GF-D8 (cell line): Measurements from ENCODE around the gene CDHR1.

Experiments
- DNase-seq: peaks from one replicate; lab custom pipeline; 2025; lab: John Stamatoyannopoulos, UW

The CDHR1 gene

GRCh38 chr10:84230359-84230758, 36.0 kb downstream of the CDHR1 start:
- DNase-seq, result no peak

GRCh38 chr10:84232376-84232775, 38.0 kb downstream of the CDHR1 start:
- DNase-seq, result no peak

GRCh38 chr10:84233940-84234339, 39.6 kb downstream of the CDHR1 start:
- DNase-seq, result no peak

DNA sequence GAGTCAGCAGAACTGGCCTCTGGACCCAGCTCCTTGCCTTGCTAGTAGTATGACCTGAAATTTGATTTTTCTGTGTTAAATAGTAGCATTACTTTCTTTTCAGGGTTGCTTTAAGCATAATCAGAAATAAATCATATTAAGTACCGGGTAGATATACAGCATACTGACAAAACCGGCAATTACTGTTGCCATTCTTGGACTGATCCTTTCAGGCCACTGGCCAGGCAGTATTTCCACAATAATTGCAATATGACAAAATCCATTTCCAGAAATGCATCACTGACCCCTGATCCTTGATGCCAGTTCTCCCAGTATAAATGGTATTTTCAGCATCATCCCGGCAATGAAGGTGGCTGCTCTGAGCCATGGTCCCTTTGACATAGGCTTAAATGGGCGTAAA, 40.1 kb downstream of the CDHR1 start:
- DNase-seq, result no peak

DNA sequence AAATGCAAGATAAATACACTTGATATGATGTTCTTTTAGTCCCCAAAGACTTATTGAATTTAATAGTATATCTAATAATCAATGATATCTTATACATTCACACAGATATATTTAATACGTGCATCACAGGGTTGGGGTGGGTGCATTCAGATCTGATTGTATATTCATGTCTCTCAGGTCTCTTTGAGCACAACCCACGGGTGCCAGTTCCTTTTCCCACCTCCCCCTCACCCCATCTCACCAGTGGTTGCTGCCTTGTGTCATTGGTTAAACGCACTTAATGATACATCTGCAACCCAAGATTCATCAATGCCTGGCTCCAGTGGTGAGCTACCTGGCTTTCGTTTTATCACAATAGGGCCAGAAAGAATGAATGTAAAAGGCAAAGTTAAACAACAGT, 40.8 kb downstream of the CDHR1 start:
- no peak for DNase-seq

DNA sequence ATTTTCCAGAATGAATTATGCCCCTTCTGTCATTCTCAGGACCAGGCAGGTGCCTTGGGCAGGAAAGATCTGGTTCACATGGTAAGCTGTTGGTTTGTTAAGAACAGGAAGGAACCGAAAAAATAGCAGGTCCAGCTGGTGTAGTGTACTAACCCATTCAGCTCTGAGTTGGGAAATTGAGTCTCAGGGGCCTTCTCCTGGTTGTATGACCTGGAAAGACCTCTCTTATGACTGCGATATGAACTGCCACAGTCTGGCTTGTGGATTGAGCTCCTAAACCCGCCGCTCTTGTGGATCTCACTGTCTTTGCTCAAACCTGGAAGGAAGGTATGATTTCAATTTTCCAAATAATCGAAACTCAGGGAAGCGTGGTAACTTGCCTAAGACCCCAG, 42.5 kb downstream of the CDHR1 start:
- no peak for DNase-seq

DNA sequence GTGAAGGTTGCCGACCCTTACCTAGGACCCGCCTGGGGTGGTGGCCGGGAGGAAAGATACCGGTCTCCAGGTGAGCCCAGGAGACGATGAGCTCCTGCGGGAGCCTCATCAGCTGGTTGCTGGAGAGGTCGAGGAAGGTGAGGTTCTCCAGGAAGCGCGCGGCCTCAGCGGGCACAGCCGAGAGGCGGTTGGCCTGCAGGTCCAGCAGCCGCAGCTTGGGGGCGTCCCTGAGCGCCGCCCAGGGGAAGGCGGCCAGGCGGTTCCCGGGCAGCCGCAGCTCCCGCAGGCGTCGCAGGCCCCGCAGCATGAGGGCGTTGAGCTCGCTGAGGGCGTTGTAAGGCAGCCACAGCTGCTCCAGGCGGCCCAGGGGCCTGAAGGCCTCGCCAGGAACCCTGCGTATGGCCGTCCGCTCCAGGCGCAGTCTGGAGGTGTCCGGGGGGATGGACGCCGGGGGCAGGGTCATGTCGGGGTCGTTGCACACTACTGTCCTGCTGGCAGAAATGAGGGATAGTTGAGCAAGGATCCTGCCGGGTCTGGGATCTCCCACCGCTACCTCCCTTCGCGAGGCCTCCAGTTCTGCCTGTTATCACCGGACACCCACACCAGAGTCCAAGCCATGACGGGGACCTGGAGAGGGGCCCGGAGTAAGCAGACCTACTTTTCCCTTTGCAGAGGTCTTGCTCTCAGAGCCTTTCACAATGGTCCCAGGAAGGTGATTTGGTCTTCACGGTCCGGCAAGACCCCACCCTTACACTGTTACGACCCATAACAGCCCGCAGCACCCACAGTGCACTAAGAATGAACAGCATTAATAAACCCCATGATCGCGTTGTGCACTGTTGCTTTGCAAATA, 43.1 kb downstream of the CDHR1 start:
- no peak for DNase-seq

GRCh38 chr10:84238909-84239308, 44.6 kb downstream of the CDHR1 start:
- no peak for DNase-seq

DNA sequence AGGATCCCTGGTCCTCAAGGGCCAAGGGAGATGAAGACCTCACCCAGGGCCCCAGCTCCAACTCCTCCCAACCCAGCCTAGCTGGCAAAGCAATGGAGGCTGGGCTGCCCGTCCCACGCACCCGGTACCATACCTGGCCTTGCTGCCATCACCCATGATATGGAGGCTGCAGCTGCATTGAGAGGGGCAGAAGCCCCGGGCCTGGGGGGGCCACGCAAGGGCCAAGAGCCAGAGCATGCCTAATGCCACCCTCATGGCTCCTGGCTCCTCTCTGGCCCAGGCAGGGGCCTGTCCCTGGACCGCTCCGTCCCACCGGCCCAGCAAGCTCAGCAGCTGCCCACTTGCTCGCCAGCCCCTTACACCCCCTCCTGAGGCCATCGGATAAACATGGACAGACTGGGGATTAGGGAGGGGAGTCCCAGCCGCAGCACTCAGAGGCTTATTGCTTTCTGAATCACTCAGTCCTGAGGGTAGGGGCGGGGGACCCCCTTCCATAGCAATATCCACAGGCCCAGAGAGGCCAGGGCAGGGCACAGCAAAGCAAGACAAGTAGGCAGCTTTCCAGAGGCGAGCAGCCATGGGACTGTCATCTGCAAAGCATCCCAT, 47.0 kb downstream of the CDHR1 start, which contains the start of gene LRIT1:
Gene LRIT1, minus strand, starts transcription at position 362 of the 606 bp plus-strand sequence. Its CDS starts 107 bp downstream, at position 255.
- no peak for DNase-seq

DNA sequence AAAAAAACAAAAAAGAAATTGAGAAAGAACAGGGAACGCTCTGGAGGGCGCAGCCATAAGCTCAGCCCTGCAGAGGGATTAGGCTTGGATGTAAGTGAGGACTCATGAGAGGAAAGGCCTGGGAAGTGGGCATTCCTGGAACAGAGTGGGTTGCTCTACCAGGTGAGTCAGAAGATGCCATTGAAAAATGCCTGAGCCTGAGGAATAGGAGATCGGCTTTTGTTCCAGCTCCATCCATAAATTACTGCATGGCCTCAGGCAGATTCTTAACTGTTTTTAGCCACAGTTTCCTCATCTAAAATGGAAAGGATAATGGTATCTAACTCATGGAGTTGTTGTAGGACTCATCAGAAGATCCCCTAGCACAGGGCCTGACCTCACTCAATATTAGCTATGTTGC, 49.4 kb downstream of the CDHR1 start:
- no peak for DNase-seq

DNA sequence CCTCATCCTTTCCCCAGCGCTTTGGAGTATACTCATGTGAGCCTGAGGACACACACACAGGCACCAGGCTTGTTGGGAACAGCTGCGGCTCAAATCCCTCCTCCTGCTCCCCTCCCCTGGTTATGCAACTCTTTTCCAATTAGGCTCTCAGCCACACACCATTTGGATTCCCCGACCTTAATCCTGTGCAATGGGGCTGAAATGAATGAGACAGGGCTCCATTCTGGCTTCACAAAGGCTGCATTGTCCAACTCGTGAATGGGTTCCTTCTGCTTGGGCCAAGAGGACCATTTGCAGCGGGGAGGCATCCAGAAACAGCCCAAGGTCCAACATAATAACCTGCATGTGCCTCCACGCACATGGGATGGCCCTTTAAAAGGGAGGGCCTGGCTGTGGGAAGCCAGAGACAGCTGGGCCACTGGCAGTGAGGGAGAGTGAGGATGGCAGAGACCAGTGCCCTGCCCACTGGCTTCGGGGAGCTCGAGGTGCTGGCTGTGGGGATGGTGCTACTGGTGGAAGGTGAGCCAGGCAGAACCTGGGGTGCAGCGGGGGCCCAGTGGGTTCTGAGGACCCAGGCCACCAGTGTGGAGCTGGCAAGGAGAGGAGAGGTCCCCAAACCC, 50.4 kb downstream of the CDHR1 start, which contains the start of gene RGR:
Gene RGR, plus strand, starts transcription at position 403 of the 620 bp plus-strand sequence. Its CDS starts 38 bp downstream, at position 441.
- no peak for DNase-seq

- DNase-seq, result no peak
Observed at GRCh38 chr10:84247496-84247895, 53.2 kb downstream of the CDHR1 start.

DNA sequence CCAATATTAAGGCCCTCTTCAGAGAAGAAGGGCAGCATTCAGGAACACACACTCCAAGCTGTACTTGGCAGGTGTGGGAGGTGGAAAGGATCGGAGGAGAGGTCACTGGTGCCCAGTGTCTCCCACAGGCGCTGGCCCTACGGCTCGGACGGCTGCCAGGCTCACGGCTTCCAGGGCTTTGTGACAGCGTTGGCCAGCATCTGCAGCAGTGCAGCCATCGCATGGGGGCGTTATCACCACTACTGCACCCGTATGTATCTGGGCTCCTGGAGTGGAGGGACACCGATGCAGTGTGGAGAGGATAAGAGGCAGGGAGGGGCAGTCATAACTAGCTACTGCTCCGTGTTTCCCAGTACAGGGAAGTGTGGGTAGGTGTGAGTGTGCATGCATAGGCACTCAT, 54.5 kb downstream of the CDHR1 start:
- no peak for DNase-seq

GRCh38 chr10:84254552-84255478, 60.5 kb downstream of the CDHR1 start:
- DNase-seq, result no peak

DNA sequence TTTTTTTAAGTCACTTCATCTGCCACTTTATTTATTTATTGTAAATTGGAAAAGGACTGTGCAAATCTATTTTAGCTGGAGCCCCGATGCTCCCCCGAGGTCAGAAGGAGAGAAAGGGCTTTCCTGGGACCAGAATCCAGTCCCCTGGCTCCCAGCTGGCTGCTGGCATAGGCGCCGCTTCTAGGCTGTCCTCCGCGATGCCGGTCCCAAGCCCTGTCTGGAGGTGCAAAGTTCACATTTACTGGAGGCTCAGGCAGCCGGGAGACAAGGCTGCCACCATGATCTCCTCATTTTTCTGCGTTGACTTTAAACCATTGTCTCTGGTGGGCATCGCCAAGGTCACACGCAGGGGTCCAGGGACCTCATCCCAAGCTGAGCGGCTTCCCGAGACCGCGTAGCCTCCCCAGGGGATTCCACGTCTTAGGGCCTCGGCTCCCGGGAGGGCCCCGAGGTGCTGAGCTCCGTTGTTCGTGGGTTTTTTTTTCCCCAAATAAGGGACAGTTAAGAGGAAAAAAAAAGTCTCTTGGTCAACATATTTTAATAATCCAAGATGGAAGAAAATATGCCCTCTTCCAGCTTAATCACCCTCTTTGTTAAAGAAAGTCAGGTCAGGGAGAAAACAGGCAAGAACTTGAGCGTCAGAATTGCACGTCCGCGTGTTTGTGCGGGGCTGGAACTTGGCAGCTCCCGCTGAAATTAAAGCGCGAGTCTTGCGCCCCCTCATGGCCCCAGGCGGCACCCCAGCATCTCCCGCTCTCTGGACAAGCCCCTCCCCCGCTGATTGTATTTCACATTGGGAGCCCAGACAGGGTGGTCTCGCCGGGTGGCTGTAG, 62.4 kb downstream of the CDHR1 start:
- no peak for DNase-seq

DNA sequence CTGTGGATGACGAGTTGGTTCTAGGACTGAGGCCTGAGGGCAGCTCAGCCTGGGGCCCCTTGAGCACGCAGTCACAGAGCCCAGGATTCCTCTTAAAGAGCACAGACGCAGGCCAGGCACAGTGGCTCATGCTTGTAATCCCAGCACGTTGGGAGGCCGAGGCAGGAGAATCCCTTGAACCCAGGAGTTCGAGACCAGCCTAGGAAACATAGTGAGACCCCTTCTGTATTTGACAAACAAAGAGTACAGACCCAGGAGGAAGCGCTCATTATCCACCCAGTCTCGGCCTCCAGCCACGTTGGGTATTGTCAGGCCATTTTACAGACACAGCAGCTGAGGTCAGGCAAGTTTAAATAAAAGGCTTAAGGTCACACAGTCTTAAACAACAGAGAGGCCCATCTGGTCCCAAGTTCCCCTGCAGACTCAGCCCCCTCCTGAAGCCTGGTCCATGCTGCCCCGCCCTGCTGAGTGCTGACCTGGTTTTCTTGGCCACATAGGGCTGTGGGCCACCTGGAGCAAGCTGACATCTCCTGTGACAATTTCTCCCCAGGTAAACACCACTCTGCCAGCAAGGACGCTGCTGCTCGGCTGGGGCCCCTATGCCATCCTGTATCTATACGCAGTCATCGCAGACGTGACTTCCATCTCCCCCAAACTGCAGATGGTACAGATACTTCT, 63.1 kb downstream of the CDHR1 start:
- no peak for DNase-seq

DNA sequence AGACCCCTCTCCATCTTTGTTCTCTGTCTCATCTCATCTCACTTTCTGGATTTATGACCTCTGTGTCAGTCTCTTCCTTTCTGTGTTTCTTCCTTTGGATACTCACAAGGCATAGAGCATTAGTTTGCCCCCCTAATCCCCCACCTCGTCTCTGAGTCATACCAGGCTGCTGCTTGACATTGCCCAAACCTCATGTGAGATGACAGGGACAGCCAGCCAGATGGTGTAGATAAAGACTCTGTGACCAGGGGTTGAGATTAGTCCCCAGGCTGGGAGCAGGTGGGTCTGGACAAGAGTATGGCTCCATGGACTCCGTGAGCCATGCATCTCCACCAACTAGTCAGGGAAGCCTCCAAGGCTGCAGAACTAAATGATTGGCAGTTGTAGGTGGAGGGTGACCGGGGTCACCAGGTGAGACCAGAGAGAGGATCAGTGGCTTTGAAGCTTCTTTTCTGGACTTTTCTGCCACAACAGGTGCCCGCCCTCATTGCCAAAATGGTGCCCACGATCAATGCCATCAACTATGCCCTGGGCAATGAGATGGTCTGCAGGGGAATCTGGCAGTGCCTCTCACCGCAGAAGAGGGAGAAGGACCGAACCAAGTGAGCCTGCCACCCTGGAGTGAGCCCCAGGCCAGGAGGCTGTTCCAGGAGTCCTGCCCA, 63.8 kb downstream of the CDHR1 start:
- no peak for DNase-seq

DNA sequence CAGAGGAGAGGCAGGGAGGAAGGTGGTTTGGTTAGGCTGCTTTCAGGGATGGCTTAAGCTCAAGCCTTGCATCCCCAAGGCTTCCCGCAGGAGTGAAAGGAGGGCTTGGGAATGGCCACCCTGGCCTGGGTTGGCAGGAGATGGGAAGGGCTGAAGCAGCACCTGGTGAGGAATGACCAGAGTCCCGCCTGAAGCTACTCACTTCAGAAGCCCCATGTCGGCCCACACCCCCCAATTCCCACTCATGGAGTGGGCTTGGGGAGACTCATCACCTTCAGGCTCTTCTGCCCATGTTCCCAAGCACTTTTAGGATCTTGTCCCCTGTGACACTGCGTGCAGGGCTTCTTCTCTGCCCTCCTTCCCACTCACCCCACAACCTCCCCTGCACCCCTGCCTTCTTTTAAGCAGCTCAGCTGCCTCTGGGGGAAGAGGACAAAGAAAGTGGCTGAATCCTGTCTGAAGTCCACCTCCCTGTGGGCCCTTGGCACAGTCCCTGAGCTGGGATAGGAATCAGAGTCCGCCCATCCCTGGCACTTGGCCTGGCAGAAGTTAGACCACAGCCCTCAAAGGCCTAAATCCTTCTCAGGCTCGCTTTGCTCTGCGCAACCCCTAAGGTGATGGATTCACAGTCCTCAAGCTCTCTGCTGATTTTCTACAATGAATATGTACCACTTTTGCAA, 67.0 kb downstream of the CDHR1 start:
- no peak for DNase-seq
